Fibroblast of mammary gland (primary cell): ENCODE measurements around the gene EDDM3A.
"Not testable (repeated sequence)": the region's sequence is repeated elsewhere in the genome, so short reads cannot be mapped to it uniquely, and the experiment has no call there.

ENCODE experiments used
- DNase-seq: peaks from one replicate; pipeline ENCODE4 v3.0.0-alpha.2; 2010; ENCODE audit warnings: low read depth
- H3K4me3 ChIP-seq: 2 replicates; pipeline ENCODE4 v1.5.1; 2011; ENCODE audit warnings: low read depth, mild to moderate bottlenecking, low read length, moderate library complexity; ENCODE audit not compliant: control insufficient read depth
- CTCF ChIP-seq: conservative IDR thresholded peaks from 2 replicates; pipeline ENCODE4 v1.5.1; 2011; ENCODE audit warnings: low read depth, low read length, inconsistent platforms; ENCODE audit not compliant: control insufficient read depth, insufficient read depth

Gene EDDM3A

GRCh38 chr14:20720741-20721140, 24.9 kb upstream of the EDDM3A start:
- no peak for DNase-seq
- TF ChIP-seq CTCF, result no peak
- no peak overlapping the region for H3K4me3 ChIP-seq

- no peak for DNase-seq
- H3K4me3 ChIP-seq, result no peak overlapping the region
- no peak for TF ChIP-seq CTCF
Observed at GRCh38 chr14:20722016-20722415, 23.7 kb upstream of the EDDM3A start.

GRCh38 chr14:20723488-20723887, 22.2 kb upstream of the EDDM3A start:
- no peak for TF ChIP-seq CTCF
- no peak for DNase-seq
- no peak overlapping the region for H3K4me3 ChIP-seq

GRCh38 chr14:20726121-20726520, 19.6 kb upstream of the EDDM3A start:
- H3K4me3 ChIP-seq, DNase-seq: not testable (repeated sequence)

GRCh38 chr14:20726531-20726930, 19.2 kb upstream of the EDDM3A start:
- no peak overlapping the region for H3K4me3 ChIP-seq
- no peak for DNase-seq
- no peak for TF ChIP-seq CTCF

GRCh38 chr14:20730891-20731290, 14.8 kb upstream of the EDDM3A start:
- H3K4me3 ChIP-seq, result no peak overlapping the region
- TF ChIP-seq CTCF, result no peak
- no peak for DNase-seq

GRCh38 chr14:20732477-20732876, 13.2 kb upstream of the EDDM3A start:
- TF ChIP-seq CTCF, result no peak
- no peak overlapping the region for H3K4me3 ChIP-seq
- no peak for DNase-seq
